VCaP (cell line): ENCODE measurements around the gene C11orf98.

ENCODE experiments used
- H3K27ac ChIP-seq: fragments of 450-650 bp; 2 replicates; pipeline ENCODE4 v1.5.1; 2017
- TF ChIP-seq, protein P1 (sequence below): fragments of 450-650 bp; conservative IDR thresholded peaks from 2 replicates; pipeline ENCODE4 v1.5.1; 2017; ENCODE audit warnings: mild to moderate bottlenecking, moderate library complexity

Gene C11orf98

DNA sequence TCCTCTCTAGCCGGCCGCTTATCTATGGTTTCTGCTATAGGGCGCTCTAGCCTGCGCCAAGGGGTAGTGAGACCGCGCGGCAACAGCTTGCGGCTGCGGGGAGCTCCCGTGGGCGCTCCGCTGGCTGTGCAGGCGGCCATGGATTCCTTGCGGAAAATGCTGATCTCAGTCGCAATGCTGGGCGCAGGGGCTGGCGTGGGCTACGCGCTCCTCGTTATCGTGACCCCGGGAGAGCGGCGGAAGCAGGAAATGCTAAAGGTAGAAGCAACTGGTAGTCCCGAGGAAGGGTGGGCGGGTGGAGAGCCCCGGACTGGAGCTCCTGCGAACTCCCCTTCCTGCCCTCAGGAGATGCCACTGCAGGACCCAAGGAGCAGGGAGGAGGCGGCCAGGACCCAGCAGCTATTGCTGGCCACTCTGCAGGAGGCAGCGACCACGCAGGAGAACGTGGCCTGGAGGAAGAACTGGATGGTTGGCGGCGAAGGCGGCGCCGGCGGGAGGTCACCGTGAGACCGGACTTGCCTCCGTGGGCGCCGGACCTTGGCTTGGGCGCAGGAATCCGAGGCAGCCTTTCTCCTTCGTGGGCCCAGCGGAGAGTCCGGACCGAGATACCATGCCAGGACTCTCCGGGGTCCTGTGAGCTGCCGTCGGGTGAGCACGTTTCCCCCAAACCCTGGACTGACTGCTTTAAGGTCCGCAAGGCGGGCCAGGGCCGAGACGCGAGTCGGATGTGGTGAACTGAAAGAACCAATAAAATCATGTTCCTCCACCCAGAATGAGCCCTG lies 6.8 kb upstream of the C11orf98 start, which contains the start of the genes LBHD1 and UQCC3:
Gene LBHD1 (minus strand): TSS at position 660 of the 782 bp plus-strand sequence. CDS start 2,236 bp downstream, outside the sequence.
Gene UQCC3 (plus strand): TSS at position 66 of the 782 bp plus-strand sequence. CDS start 73 bp downstream, at position 139.
- peak within 1 kb of the TSS; percentile 95 for H3K27ac ChIP-seq
- TF ChIP-seq, protein P1, sequence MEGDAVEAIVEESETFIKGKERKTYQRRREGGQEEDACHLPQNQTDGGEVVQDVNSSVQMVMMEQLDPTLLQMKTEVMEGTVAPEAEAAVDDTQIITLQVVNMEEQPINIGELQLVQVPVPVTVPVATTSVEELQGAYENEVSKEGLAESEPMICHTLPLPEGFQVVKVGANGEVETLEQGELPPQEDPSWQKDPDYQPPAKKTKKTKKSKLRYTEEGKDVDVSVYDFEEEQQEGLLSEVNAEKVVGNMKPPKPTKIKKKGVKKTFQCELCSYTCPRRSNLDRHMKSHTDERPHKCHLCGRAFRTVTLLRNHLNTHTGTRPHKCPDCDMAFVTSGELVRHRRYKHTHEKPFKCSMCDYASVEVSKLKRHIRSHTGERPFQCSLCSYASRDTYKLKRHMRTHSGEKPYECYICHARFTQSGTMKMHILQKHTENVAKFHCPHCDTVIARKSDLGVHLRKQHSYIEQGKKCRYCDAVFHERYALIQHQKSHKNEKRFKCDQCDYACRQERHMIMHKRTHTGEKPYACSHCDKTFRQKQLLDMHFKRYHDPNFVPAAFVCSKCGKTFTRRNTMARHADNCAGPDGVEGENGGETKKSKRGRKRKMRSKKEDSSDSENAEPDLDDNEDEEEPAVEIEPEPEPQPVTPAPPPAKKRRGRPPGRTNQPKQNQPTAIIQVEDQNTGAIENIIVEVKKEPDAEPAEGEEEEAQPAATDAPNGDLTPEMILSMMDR, result no peak

DNA sequence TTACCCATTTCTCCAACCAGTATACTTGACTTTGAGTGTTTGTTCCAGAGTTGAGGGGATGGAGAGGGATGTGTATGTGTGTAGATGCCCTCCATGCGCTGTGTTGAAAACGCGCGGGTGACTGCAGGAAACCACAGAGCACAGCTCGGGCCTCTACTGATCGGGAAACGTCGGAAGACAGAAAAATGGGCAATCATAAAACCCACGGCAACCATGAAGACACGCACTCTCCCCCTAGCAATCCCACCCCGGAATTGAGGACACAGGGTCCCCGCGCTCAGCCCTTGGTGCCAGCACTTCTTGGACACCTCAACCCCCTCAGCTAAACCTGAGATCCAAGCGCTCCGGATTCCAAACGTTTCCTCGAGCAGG lies 6.2 kb upstream of the C11orf98 start:
- TF ChIP-seq, protein P1, result no peak
- peak overlapping the region; percentile 95 for H3K27ac ChIP-seq

DNA sequence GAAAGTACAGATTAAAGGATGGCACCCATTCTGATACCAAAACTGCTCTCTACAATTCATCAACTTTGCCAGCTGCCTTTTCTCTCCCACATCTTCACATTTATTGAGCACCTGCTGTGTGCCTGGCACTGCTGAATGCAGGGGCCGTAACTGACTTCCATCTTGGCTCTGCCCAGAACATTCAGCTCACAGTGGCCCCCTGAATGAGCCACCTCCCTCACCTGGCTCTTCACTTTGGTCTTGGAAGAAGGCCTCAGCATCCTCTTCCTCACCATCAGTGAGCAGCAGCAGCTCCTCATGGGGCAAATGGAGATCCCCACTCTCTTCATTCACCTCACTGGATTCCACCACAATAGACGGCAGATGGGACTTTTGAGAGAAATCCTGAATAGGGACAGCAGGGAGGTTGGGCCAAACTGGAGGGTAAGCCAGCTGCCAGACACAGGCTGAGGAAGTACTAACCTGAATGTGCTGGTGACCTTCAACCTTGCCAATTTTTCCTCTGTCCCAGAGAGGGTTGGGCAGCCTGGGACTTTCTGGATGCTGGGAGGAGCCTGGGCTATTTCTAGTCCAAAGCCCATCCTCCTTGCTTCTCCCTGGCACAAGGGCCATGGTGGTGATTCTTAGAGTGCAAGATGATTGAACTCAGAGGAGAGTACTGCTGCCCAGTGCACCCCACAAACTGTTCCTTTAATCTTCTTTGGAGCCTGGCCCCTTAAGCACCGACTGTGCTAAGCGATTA lies 4.6 kb upstream of the C11orf98 start:
- peak overlapping the region; percentile 95 for H3K27ac ChIP-seq
- TF ChIP-seq, protein P1, result no peak

DNA sequence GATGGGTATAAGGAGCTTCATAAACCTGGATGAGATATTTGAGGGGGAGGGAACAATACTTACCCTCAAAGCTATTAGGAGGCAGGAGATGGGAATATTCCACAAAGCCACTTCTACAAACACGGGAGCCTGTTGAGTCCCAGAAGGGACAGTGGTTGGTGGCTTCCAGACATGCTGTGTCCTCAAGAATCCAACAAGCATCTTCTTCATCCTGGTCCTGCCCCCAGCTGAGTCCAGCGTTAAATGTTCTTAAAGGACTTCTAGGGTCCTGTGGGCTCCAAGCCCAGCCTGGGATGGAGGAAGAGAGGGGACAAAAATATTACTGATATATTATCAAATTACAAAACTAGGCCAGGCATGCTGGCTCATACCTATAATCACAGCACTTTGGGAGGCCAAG lies 2.5 kb upstream of the C11orf98 start:
- H3K27ac ChIP-seq, result peak overlapping the region; percentile 95
- TF ChIP-seq, protein P1, result no peak

DNA sequence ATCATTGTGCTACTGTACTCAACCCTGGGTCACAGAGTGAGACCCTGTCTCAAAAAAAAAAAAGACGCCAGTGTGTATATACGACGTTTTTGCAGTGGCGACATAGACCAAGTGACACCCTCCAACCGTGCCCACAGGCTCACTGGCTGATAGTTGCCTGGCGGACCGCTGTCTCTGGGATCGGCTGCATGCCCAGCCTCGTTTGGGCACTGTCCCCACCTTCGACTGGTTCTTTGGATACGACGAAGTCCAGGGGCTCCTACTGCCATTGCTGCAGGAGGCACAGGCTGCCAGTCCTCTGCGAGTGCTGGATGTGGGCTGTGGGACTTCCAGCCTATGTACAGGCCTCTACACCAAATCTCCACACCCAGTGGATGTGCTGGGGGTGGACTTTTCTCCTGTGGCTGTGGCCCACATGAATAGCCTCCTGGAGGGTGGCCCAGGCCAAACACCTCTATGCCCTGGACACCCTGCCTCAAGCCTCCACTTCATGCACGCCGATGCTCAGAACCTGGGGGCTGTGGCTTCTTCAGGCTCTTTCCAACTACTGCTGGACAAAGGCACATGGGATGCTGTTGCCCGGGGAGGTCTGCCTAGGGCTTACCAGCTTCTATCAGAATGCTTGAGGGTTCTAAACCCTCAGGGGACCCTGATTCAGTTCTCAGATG lies 1.4 kb upstream of the C11orf98 start:
- TF ChIP-seq, protein P1, result no peak
- H3K27ac ChIP-seq, result peak overlapping the region; percentile 95

DNA sequence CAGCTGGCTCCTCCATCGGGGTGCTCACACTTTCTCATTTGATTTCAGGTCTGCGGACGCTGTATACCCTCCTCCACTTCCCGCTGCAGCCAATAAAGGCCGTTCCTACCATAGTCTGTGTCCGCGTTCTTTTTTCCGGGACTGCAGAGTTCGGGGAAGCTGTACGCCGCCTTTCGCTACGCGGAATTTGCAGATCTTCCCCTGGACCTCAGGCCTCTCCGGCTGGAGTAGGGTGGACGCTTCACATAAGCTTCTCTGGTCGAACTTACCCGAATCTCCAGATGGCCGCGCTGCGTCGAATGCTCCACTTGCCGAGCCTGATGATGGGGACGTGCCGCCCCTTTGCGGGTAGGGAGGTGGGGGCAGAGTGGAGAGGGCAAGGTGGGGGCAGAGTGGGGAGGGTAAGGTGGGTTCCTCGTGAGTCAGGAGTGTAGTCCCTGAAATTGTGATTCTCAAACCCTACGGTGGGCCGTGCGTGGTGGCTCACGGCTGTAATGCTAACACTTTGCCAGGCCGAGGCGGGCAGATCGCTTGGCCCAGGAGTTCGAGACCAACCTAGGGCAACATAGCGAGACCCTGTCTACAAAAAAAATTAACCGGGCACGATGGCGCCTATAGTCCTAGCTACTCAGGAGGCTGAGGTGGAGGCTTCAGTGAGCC lies 719 bp upstream of the C11orf98 start:
- TF ChIP-seq, protein P1, result no peak
- H3K27ac ChIP-seq, result peak overlapping the region; percentile 95
